ENCODE data around the gene AFMID. TPM values are rescaled to one million over a fixed set of nuclear protein-coding genes. Genes with fewer than 3 reads are reported as not detected.

The AFMID gene
- total RNA-seq, 4 donors from 2014 or later = 33.7 to 82.4 (median 60.4) TPM

GRCh38 chr17:78140169-78141051 lies 46.8 kb upstream of the AFMID start:
- H3K4me3 ChIP-seq = peak overlapping the region in 1 of 4 donors; percentile 24

DNA sequence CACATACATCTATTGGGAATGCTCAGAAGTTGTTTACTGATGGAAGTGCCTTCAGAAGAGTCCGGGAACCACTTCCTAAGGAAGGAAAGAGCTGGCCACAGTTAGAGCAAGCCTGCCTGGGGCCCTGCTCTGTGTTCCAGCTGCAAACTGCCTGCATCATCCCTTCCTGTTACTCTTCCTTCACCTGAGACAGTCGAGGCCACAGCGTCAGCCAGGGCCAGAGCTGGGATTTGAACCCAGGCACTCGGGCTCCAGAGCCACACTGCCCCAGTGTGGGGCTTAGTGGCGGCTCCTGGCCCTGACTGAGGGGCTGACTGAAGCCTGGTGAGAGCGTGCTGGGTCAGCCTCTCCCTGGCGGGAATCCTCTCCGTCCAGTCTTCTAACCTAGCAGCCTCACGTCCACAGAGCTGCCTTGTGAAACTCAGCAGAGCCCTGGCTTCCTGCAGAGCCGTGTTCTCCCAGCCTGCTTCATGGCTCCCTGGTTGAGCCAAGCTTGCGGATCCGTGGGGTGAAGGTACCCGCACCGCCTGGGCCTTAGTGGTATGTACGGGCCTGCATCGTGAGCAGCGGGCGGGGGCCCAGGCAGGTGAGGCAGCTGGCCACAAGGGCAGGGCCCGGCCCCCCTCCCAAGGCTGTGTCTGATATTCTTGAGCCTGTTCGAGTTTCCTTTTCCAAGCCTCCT lies 45.6 kb upstream of the AFMID start:
- no peaks in the 10 kb centered on the region for H3K36me3 ChIP-seq
- peak; percentile 19 for TF ChIP-seq POLR2A (IDR thresholded peaks at IDR 0.05)
- no peak for TF ChIP-seq EP300 (IDR thresholded peaks at IDR 0.05; ENCODE audit: low read depth)
- TF ChIP-seq, protein P1, sequence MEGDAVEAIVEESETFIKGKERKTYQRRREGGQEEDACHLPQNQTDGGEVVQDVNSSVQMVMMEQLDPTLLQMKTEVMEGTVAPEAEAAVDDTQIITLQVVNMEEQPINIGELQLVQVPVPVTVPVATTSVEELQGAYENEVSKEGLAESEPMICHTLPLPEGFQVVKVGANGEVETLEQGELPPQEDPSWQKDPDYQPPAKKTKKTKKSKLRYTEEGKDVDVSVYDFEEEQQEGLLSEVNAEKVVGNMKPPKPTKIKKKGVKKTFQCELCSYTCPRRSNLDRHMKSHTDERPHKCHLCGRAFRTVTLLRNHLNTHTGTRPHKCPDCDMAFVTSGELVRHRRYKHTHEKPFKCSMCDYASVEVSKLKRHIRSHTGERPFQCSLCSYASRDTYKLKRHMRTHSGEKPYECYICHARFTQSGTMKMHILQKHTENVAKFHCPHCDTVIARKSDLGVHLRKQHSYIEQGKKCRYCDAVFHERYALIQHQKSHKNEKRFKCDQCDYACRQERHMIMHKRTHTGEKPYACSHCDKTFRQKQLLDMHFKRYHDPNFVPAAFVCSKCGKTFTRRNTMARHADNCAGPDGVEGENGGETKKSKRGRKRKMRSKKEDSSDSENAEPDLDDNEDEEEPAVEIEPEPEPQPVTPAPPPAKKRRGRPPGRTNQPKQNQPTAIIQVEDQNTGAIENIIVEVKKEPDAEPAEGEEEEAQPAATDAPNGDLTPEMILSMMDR (IDR thresholded peaks at IDR 0.05) = no peak
- no peak for TF ChIP-seq POLR2AphosphoS5 (IDR thresholded peaks at IDR 0.05)
- H3K4me1 ChIP-seq = peaks cover 22 to 68% (median 50%) of the 10 kb centered on the region in 4 donors
- in situ Hi-C loops (cut with MboI; ENCODE audit: low pct_ligation_motif_present in 1 of 4, low pct_unique_long_range_greater_than_20kb in 1 of 4, low sequenced_read_pairs in 3 of 4) = no loop called here
- no peaks in the 10 kb centered on the region for H3K27me3 ChIP-seq
- WGBS, 2 donors (ENCODE audit: low coverage in 1 of 2) = 75% methylated on average over 18 of the region's 20 CpGs; no CpG with 5 or more reads in 1 of the 2 donors
- DNase-seq = peak; percentile 11
- no peak overlapping the region for H3K4me3 ChIP-seq
- no peaks in the 10 kb centered on the region for H3K9me3 ChIP-seq
- intact Hi-C loops (cut with DNase I; ENCODE audit: low total_unique reads) = no loop called here
- peak overlapping the region in 3 of 4 donors; percentile 43 to 76 (median 52) for H3K27ac ChIP-seq

More at GRCh38 chr17:78140169-78141051, 46.8 kb upstream of the AFMID start:
- 27% methylated on average over 51 of the region's 58 CpGs; no CpG with 5 or more reads in 1 of the 2 donors for WGBS, 2 donors (ENCODE audit: low coverage in 1 of 2)
- Histone ChIP-seq H3K9me3 (no peaks in the 10 kb centered on the region), H3K36me3 (no peaks in the 10 kb centered on the region), H3K27me3 (no peaks in the 10 kb centered on the region), H3K4me1 (peaks cover 17 to 57% (median 41%) of the 10 kb centered on the region in 4 donors), H3K27ac (peak overlapping the region; percentile 51 to 79 (median 66))
- in situ Hi-C loops (cut with MboI; ENCODE audit: low pct_ligation_motif_present in 1 of 4, low pct_unique_long_range_greater_than_20kb in 1 of 4, low sequenced_read_pairs in 3 of 4) (no loop called here), intact Hi-C loops (cut with DNase I; ENCODE audit: low total_unique reads) (no loop called here)
- TF ChIP-seq POLR2A (IDR thresholded peaks at IDR 0.05) (peak; percentile 70), EP300 (IDR thresholded peaks at IDR 0.05; ENCODE audit: low read depth) (no peak), POLR2AphosphoS5 (IDR thresholded peaks at IDR 0.05) (peak; percentile 37 to 73 (median 64))
- TF ChIP-seq, protein P1 (IDR thresholded peaks at IDR 0.05) = no peak
- DNase-seq = peak; percentile 98

GRCh38 chr17:78142119-78142861 lies 44.9 kb upstream of the AFMID start:
- Histone ChIP-seq H3K9me3 (no peaks in the 10 kb centered on the region), H3K4me3 (no peak overlapping the region), H3K27ac (peak overlapping the region in 3 of 4 donors; percentile 43 to 76 (median 52)), H3K27me3 (no peaks in the 10 kb centered on the region), H3K4me1 (peaks cover 22 to 73% (median 52%) of the 10 kb centered on the region in 4 donors), H3K36me3 (no peaks in the 10 kb centered on the region)
- TF ChIP-seq POLR2AphosphoS5 (IDR thresholded peaks at IDR 0.05) (peak in 2 of 3 donors; percentile 15 to 20), EP300 (IDR thresholded peaks at IDR 0.05; ENCODE audit: low read depth) (no peak)
- 66% methylated on average over 16 of the region's 16 CpGs; no CpG with 5 or more reads in 1 of the 2 donors for WGBS, 2 donors (ENCODE audit: low coverage in 1 of 2)
- intact Hi-C loops (cut with DNase I; ENCODE audit: low total_unique reads) = no loop called here
- in situ Hi-C loops (cut with MboI; ENCODE audit: low pct_ligation_motif_present in 1 of 4, low pct_unique_long_range_greater_than_20kb in 1 of 4, low sequenced_read_pairs in 3 of 4) = no loop called here
- DNase-seq = peak; percentile 78

DNA sequence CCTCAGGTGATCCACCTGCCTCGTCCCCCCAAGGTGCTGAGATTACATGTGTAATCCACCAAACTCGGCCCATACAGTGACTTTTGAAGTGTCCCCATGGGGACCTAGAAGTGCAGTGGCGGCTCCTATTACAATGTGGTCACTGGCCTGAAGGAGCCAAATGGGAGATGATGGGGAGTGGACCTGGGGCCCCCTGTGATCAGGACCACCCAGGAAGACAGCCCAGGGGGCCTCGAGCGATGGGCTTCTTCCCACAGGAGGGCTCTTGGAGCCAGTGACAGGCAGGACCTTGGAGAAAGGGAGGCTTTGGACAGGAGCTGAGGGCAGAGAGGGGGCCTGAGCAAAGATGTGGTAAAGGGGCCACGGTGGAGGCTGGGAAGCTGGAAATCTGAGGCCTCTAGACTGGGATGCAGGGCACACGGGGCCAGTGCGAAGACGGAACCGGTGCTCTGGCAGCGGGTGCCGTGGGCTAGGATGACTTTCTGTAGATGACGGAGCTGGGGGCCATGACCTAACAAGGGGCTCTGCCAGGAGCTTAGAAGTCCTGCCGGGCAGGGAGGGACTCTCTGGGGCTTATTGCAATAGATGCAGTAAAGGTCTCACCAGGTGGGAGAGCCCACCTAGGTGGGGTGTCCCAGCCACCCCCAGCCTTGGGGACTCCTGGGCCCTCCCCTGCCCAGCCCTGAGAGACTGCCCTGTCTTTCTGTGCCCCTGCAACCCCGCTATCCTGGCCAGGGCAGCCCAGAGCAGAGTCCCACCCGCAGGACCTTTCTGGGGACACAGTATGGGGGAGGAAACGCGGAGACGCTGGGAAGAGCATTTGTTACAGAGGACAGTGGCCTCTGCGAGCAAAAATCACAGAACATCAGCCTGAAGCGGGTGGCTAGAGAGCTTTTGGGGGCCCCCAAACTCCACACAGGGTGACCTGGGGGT lies 43.7 kb upstream of the AFMID start:
- Histone ChIP-seq H3K4me1 (peaks cover 22 to 80% (median 57%) of the 10 kb centered on the region in 4 donors), H3K9me3 (no peaks in the 10 kb centered on the region), H3K27ac (peak overlapping the region; percentile 80 to 91 (median 83)), H3K27me3 (no peaks in the 10 kb centered on the region), H3K4me3 (no peak overlapping the region), H3K36me3 (no peaks in the 10 kb centered on the region)
- intact Hi-C loops (cut with DNase I; ENCODE audit: low total_unique reads) (no loop called here), in situ Hi-C loops (cut with MboI; ENCODE audit: low pct_ligation_motif_present in 1 of 4, low pct_unique_long_range_greater_than_20kb in 1 of 4, low sequenced_read_pairs in 3 of 4) (no loop called here)
- WGBS, 2 donors (ENCODE audit: low coverage in 1 of 2) = 90% methylated on average over 21 of the region's 21 CpGs; no CpG with 5 or more reads in 1 of the 2 donors
- TF ChIP-seq, protein P1 (IDR thresholded peaks at IDR 0.05) = no peak
- no peak for TF ChIP-seq POLR2A (IDR thresholded peaks at IDR 0.05)
- no peak for TF ChIP-seq EP300 (IDR thresholded peaks at IDR 0.05; ENCODE audit: low read depth)
- TF ChIP-seq POLR2AphosphoS5 (IDR thresholded peaks at IDR 0.05) = no peak
- no peak for DNase-seq
